Stimulated activated CD4-positive, alpha-beta T cell treated with anti-CD3 and anti-CD28 coated beads, Interleukin-12 subunit alpha, Interleukin-12 subunit beta, amount 100 ng/mL, for 48 hours (primary cell): ENCODE data around the gene PXK.
A peak's percentile ranks its signal among the peaks of the same experiment; 100 is the strongest.
"Not testable (repeated sequence)": the region's sequence is repeated elsewhere in the genome, so short reads cannot be mapped to it uniquely, and the experiment has no call there.

Experiments used
- DNase-seq, 3 donors: peaks; one replicate each; pipeline ENCODE4 v3.0.0-alpha.2; 2020; ENCODE audit warnings: low read depth in 2 of 3, low spot score in 1 of 3

Gene PXK

DNA sequence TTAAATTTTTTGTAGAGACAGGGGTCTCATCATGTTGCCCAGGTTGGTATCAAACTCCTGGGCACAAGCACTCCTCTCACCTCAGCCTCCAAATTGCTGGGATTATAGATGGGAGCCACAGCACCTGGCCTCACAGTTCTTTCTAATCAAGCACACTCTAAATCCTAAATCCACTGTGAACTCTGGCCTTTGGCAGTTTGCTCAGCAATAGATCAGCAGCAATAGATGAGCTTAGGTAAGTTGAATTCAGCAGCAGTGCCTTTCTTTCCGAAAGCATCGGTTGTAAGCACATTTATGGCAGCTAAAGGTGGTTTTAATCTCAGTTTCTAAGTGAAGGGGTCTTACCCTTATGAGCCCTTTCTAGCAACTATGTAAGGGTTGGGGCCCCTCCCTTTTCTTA lies 84.4 kb downstream of the PXK start:
- DNase-seq = no peak

DNA sequence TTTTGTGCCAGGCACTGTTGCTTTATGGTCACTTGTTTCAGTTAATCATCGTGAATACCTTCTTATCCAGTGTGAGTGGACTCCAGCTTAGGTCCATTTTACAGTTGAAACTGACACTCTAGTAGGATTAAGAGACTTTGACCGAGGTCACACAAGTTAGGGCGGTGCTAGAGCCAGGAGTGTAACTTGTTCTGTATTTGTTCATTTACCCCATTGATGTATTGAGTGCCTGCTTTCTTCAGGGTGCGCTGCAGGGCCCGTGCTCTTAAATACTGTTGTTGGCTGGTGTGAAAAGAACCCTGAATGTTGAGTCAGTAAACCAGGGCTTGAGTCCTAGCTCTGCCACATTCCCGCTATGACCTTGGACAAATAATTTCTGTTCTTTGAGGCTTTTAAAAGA lies 85.5 kb downstream of the PXK start:
- DNase-seq = no peak

GRCh38 chr3:58419780-58420507 lies 87.3 kb downstream of the PXK start:
- no peak for DNase-seq

DNA sequence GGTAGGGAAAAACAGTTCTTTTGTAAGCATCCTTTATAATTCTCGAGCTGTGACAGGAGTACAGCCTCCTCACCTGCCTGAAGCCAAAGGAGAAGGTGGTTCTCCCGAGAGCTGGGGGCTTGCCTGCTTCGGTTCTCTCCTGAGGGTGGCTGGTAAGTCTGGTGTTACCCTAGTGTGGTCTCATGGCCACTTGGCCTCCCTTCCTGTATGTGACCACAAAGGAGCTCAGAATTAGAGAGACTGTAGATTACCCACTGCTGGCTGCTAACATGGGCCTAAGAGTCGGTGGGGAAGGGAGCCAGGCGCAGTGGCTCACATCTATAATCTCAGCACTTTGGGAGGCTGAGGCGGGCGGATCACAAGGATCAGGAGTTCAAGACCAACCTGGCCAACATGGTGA lies 88.3 kb downstream of the PXK start:
- no peak for DNase-seq

GRCh38 chr3:58422756-58423325 lies 90.1 kb downstream of the PXK start:
- DNase-seq = no peak

GRCh38 chr3:58424613-58425012 lies 91.9 kb downstream of the PXK start:
- no peak for DNase-seq

GRCh38 chr3:58425782-58426181 lies 93.1 kb downstream of the PXK start:
- no peak for DNase-seq

DNA sequence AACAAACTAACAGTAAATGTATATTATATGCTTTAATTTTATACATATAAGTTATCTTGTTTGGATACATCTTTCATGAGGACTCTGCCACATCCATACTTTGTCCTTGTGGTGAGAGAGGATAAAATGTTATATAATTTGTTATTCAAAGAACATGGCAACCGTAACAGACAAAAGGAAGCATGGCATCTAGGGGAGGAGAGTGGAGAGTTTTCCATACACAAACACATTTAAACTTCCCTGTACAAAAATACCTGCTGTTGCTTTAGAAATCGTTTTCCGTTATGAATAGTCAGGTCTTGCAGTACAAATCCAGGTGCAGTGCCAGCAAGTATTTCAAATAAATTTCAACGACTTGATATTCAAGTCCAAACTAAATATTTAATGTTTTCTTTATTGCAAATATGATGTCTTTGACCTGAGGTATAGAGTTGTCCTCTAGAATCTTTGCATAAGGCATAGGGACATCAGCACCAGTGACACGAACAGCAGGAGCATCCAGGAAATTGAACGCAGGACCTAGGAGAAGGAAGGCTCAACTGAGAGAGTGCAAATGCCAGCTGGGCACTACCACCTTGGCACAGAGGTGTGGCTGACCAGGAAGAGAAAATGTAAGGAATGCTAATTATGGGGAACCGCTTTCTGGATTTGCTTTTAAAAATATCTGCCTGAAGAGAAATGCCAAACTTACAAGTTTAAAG lies 95.1 kb downstream of the PXK start:
- no peak for DNase-seq

DNA sequence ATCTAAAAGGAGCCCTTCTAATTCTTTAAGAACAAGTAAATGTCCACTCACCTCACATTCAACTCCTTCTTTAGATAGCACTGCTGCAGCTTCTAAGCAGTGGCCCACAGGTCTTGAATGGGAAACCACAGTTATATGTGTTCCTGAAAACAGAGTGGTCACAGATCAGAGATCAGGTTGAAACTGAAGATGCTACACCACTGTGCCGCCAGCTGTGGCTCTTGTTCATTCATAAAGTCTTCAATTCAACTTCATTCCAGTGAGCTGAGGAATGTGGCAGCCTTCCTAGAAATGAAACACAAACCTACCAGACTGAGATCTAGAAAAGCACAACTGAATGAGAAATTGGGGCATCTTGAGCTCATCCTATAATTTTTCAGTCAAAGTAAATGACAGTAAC lies 97.0 kb downstream of the PXK start:
- no peak for DNase-seq

DNA sequence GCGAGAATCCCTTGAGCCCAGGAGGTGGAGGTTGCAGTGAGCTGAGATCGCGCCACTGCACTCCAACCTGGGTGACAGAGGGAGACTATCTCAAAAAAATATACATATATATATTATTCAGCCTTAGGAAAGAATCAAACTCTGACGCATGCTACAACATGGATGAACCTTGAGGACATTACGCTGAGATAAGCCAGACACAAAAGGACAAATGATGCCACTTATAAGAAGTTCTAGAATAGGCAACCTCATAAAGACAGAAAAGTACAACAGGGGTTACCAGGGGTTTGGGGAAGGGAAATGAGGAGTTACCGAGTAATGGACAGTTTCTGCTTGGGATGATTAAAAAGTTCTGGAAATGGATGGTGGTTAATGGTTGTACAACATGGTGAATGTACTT lies 100.2 kb downstream of the PXK start:
- DNase-seq = no peak

- DNase-seq = peak; percentile 76 to 86 (median 80)
These were observed 100.9 kb downstream of the PXK start, which contains the start of gene PDHB for GRCh38 chr3:58433400-58434167. Gene PDHB, minus strand, starts transcription at chr3:58433832. Its CDS starts 23 bp downstream, at chr3:58433809.

GRCh38 chr3:58434168-58434504 lies 101.4 kb downstream of the PXK start:
- DNase-seq = no peak

GRCh38 chr3:58434511-58434910 lies 101.8 kb downstream of the PXK start:
- no peak for DNase-seq

- DNase-seq = no peak
These were observed 102.3 kb downstream of the PXK start for GRCh38 chr3:58434990-58435389.

GRCh38 chr3:58437276-58437675 lies 104.6 kb downstream of the PXK start:
- DNase-seq = not testable (repeated sequence)

DNA sequence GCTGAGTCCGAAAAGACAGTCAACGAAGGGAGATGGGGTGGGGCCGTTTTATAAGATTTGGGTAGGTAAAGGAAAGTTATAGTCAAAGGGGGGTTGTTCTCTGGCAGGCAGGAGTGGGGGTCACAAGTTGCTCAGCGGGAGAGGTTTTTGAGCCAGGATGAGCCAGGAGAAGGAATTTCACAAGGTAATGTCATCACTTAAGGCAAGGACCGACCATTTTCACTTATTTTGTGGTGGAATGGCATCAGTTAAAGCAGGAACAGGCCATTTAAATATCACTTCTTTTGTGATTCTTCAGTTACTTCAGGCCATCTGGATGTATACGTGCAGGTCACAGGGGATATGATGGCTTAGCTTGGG lies 108.3 kb downstream of the PXK start:
- DNase-seq = not testable (repeated sequence)

GRCh38 chr3:58441514-58442450 lies 109.1 kb downstream of the PXK start:
- no peak for DNase-seq

DNA sequence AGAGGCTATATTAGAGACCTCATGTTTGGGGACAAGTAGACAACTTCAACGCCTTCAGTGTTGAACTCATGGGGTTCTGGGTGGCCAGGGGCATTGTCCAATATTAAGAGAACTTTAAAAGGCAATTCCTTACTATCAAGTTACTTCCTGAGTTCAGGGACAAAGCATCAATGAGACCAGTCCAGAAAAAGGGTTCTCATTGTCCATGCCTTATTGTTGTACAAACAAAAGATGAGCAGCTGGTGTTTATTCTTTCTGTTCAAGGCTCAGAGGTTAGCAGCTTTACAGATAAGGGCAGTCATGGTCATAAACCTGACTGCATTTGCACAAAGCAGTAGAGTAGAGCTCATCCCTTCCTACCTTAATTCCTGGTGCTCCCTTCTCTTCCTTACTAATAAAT lies 119.5 kb downstream of the PXK start:
- no peak for DNase-seq

DNA sequence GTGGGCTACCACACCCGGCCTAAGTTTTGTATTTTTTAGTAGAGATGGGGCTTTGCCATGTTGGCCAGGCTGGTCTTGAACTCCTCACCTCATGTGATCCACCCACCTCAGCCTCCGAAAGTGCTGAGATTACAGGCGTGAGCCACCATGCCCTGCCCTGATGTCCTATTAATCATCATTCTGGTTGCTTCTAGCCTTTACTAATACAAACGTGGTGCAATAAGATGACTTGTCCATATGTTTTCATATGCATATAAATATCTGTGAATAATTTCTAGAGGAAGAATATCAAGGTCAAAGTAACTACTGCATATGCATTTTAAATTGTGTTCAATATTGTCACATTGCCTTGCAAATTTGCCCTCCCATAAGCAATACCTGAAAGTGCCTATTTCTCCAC lies 126.5 kb downstream of the PXK start:
- DNase-seq = no peak

- DNase-seq = no peak
These were observed 130.1 kb downstream of the PXK start for GRCh38 chr3:58462829-58463180.
